Tibial nerve (tissue), 4 donors: ENCODE measurements around the gene MELTF. TPM values are rescaled to one million over a fixed set of nuclear protein-coding genes. Genes with fewer than 3 reads are reported as not detected.

Source experiments
- DNase-seq, 2 donors: peaks; one replicate each; pipeline ENCODE4 v3.0.0-alpha.2; 2019; ENCODE audit warnings: low spot score in 2 of 2
- H3K27ac ChIP-seq, 4 donors: fragments of 200-600 bp; sonication (generic) in 3 of 4; one replicate each; pipeline ENCODE4 v1.5.1; 2017 to 2019; ENCODE audit warnings: mild to moderate bottlenecking in 1 of 4
- H3K27me3 ChIP-seq, 2 donors: fragments of 200-600 bp; sonication (generic) in 1 of 2; one replicate each; pipeline versions ENCODE4 v1.5.1 to v1.6.0; 2017 to 2019
- H3K36me3 ChIP-seq, 3 donors: fragments of 200-600 bp; sonication (generic); one replicate each; pipeline ENCODE4 v1.5.1; 2018 to 2019
- H3K4me1 ChIP-seq, 4 donors: fragments of 200-600 bp; sonication (generic) in 3 of 4; one replicate each; pipeline ENCODE4 v1.5.1; 2017 to 2019
- H3K4me3 ChIP-seq, 4 donors: fragments of 200-600 bp; sonication (generic) in 3 of 4; one replicate each; pipeline ENCODE4 v1.5.1; 2017 to 2019; ENCODE audit warnings: mild to moderate bottlenecking in 1 of 4, moderate library complexity in 1 of 4
- H3K9me3 ChIP-seq, 4 donors: fragments of 200-600 bp; sonication (generic) in 3 of 4; one replicate each; pipeline ENCODE4 v1.5.1; 2017 to 2019
- CTCF ChIP-seq, 5 experiments: fragments of 200-600 bp in 3 of 5; fragments of 450-650 bp in 2 of 5; sonication (generic) in 3 of 5; IDR thresholded peaks; one replicate each; pipeline ENCODE4 v1.5.1; 2016 to 2019; ENCODE audit warnings: antibody characterized with exemption in 5 of 5, mild to moderate bottlenecking in 3 of 5, moderate library complexity in 2 of 5
- EP300 ChIP-seq, 2 donors: sonication (generic); formaldehyde crosslinking; IDR thresholded peaks; one replicate each; pipeline ENCODE4 v1.6.1; 2017; ENCODE audit warnings: antibody characterized with exemption in 2 of 2, mild to moderate bottlenecking in 1 of 2
- POLR2A ChIP-seq, 2 donors: fragments of 450-650 bp; IDR thresholded peaks; one replicate each; pipeline ENCODE4 v1.6.1; 2017; ENCODE audit warnings: antibody characterized with exemption in 2 of 2, mild to moderate bottlenecking in 2 of 2, moderate library complexity in 2 of 2
- WGBS, 2 donors: methylation state at CpG; one replicate each; pipeline ENCODE4 v1.1.5; 2018; 5-methylcytosine and 5-hydroxymethylcytosine counted together
- total RNA-seq, 4 donors: library from RNA; depleted of rRNA; stranded (reverse); fragments of >200 nt; gene quantifications; one replicate each; pipeline ENCODE4 v1.1.0, GENCODE V29; 2016

Gene MELTF
- total RNA-seq, 4 donors from 2014 or later, result 3.3 to 8.8 (median 7.0) TPM

- DNase-seq, result no peak
- H3K4me3 ChIP-seq, result no peak overlapping the region
- H3K27me3 ChIP-seq, result peaks cover 0 to 2% of the 10 kb centered on the region in 2 donors
Observed at GRCh38 chr3:197007296-197007940, 22.2 kb downstream of the MELTF start.

GRCh38 chr3:197006860-197007259 is 22.8 kb downstream of the MELTF start:
- Histone ChIP-seq H3K27ac (no peak overlapping the region), H3K36me3 (no peaks in the 10 kb centered on the region), H3K9me3 (no peaks in the 10 kb centered on the region), H3K4me1 (peaks cover 0 to 19% (median 4%) of the 10 kb centered on the region in 4 donors), H3K4me3 (no peak overlapping the region), H3K27me3 (no peaks in the 10 kb centered on the region)
- no peak for TF ChIP-seq POLR2A (IDR thresholded peaks at IDR 0.05)
- no peak for TF ChIP-seq EP300 (IDR thresholded peaks at IDR 0.05)
- no peak for TF ChIP-seq CTCF (IDR thresholded peaks at IDR 0.05)
- WGBS, 2 donors, result 93 to 96% methylated on average over 5 of the region's 5 CpGs
- DNase-seq, result no peak

More at GRCh38 chr3:197007296-197007940, 22.2 kb downstream of the MELTF start:
- Histone ChIP-seq H3K4me1 (peaks cover 0 to 13% (median 4%) of the 10 kb centered on the region in 4 donors), H3K27ac (no peak overlapping the region), H3K9me3 (no peaks in the 10 kb centered on the region), H3K36me3 (no peaks in the 10 kb centered on the region)
- WGBS, 2 donors, result 79 to 85% methylated on average over 12 of the region's 12 CpGs
- TF ChIP-seq CTCF (IDR thresholded peaks at IDR 0.05), result no peak
- no peak for TF ChIP-seq POLR2A (IDR thresholded peaks at IDR 0.05)
- no peak for TF ChIP-seq EP300 (IDR thresholded peaks at IDR 0.05)

GRCh38 chr3:197006446-197006845 is 23.2 kb downstream of the MELTF start:
- Histone ChIP-seq H3K27ac (no peak overlapping the region), H3K36me3 (no peaks in the 10 kb centered on the region), H3K27me3 (no peaks in the 10 kb centered on the region), H3K4me3 (no peak overlapping the region), H3K4me1 (peaks cover 0 to 22% (median 4%) of the 10 kb centered on the region in 4 donors), H3K9me3 (no peaks in the 10 kb centered on the region)
- WGBS, 2 donors, result 83 to 90% methylated on average over 3 to 11 of the region's 11 CpGs
- TF ChIP-seq POLR2A (IDR thresholded peaks at IDR 0.05) (no peak), EP300 (IDR thresholded peaks at IDR 0.05) (no peak), CTCF (IDR thresholded peaks at IDR 0.05) (no peak)
- DNase-seq, result no peak

GRCh38 chr3:197003461-197004385 is 25.9 kb downstream of the MELTF start:
- peaks cover 0 to 17% (median 4%) of the 10 kb centered on the region in 4 donors for H3K4me1 ChIP-seq
- peak overlapping the region; percentile 51 to 71 (median 66) for H3K4me3 ChIP-seq
- TF ChIP-seq CTCF (IDR thresholded peaks at IDR 0.05), result no peak
- no peak for TF ChIP-seq POLR2A (IDR thresholded peaks at IDR 0.05)
- no peak for TF ChIP-seq EP300 (IDR thresholded peaks at IDR 0.05)
- no peaks in the 10 kb centered on the region for H3K36me3 ChIP-seq
- peaks cover 0 to 3% (median 0%) of the 10 kb centered on the region in 4 donors for H3K9me3 ChIP-seq
- H3K27ac ChIP-seq, result peak overlapping the region in 3 of 4 donors; percentile 33 to 95 (median 88)
- WGBS, 2 donors, result 25 to 36% methylated on average over 39 to 41 of the region's 61 CpGs
- H3K27me3 ChIP-seq, result no peaks in the 10 kb centered on the region
- DNase-seq, result no peak
